ENCODE data around the gene ERVK3-1.
A peak's percentile ranks its signal among the peaks of the same experiment; 100 is the strongest.

Gene ERVK3-1

DNA sequence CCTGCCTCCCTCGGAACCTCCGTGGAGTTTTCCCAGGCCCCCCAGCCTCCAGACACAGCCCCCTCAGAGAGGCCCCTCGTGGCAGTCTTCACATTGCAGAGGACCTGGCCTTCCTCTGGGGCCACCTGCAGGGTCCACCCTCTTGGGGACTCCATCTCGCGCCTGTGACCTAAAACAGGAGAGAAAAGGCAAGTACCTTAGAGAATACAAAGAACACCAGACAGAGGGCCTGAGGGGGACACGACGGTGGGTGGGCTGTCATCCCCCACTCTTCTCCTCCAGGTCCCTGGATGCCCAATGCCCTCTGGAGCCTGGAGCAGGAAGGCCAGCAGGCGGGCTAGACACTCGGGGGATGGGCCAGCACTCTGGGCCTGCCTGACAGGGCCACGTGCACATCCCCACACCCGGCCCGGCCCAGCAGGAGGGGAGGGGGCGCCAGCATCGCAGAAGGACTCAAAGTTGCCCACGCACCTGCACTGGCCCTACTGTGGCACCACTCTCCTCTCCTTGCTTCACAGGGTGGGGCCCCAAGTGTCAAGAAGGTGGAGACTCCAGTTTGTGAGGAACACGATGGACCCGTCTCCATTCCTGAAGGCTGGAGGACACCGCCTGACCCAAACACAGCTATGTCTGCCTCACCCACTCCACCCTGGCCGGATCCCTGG is 52.4 kb downstream of the ERVK3-1 start:
- DNase-seq (ENCODE audit: low spot score), result no peak
- no peak for FAIRE-seq

DNA sequence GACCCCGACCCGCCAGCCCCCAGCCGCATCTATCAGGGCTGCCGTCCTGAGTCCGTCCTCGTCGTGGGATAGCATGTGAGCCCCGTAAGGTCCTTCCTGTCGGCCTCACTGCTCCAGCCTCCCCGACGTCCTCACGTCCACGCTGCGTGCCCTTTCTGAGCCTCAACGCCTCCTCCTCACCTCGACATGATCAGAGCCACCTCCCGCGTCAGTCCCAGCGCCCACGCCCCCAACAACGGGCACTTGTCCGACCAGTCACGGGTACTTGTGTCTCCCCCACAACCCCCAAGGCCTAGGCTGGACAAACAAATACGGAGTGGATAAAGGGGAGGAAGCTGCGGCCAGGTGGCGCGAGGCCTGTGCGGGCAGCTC is 56.7 kb downstream of the ERVK3-1 start:
- DNase-seq (ENCODE audit: low spot score) (no peak), FAIRE-seq (no peak)

DNA sequence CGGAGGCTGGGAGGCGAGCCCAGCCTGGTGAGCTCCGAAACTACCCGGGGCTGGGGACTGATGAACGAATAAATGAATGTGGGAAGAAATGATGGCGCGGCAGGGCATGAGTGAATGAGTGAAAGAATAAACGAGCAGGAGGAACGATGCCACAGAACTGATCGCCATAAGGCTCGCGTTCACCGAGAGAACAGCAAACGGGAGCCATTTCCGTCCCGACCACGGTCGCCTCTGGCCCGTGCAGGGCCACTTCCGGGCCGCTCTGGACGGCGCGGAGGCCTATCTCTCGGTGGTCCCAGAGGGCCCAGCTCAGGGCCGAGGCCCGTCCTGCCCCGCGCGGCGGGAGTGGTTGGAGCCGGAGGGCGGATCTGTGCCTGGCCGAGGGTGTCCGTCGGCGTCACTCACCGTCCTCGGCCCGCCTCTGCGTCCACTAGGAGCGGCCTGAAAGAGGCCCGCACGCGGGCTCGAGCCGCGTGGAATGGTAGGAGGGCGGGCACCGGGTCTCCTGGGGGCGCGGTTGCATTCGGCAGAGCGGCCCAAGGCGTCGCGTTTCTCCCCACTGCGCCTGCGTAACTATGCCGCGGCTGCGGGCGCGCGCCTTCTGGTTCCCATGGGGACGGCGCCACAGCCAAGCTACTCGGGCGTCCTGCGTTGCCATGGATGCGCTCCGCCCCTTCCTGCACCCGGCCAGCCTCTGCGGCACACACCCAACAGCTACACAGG is 57.3 kb downstream of the ERVK3-1 start, which contains the start of gene ZNF497:
Gene ZNF497, minus strand, starts transcription at position 480 of the 723 bp plus-strand sequence. CDS start 5,116 bp downstream, outside the sequence.
- FAIRE-seq, result peak; percentile 39
- peak; percentile 90 for DNase-seq (ENCODE audit: low spot score)

DNA sequence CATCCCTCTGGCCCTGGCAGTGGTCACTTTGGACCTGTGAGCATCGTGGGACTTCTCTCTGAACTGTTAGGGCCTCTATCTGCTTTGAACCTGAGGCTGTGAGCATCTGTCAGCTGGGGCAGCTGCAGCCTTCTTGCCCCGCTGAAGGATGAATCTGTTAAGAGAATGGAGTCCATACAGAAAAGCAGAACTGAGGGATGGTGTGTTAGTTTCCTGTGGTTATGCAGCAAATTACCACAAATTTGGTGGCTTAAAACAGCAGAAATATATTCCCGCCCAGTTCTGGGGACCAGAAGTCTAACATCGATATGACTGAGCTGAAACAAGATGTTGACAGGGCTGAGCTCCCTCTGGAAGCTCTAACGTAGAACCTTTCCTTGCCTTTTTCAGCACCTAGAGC is 59.0 kb downstream of the ERVK3-1 start:
- no peak for FAIRE-seq
- DNase-seq (ENCODE audit: low spot score), result no peak

Measured in RCC 7860 (cell line).